Adipose tissue (tissue), 3 donors: ENCODE results near the gene EIF4ENIF1. TPM values are rescaled to one million over a fixed set of nuclear protein-coding genes. Genes with fewer than 3 reads are reported as not detected.
"Not testable (repeated sequence)": the region's sequence is repeated elsewhere in the genome, so short reads cannot be mapped to it uniquely, and the experiment has no call there.

Experiments
- H3K27ac ChIP-seq: one replicate; pipeline ENCODE4 v1.5.1; 2013; ENCODE audit warnings: low read depth, low read length
- WGBS, 3 donors: extraction: QIAGEN DNeasy Blood & Tissue Kit; methylation state at CpG; one replicate each; pipeline ENCODE4 v1.1.7; 2013; 5-methylcytosine and 5-hydroxymethylcytosine counted together
- polyA plus RNA-seq, 3 donors: library from polyadenylated mRNA; stranded (reverse); fragments of 200-250 nt; gene quantifications; one replicate each; pipeline ENCODE4 v1.2.3, GENCODE V29; 2013
- donor health status: healthy with polysubstance abuse.
- donor health status: Bipolar disorder and iron deficiency.
- donor health status: healthy.

Gene EIF4ENIF1
- polyA plus RNA-seq, 3 donors = 5.6 to 10.7 (median 8.3) TPM

DNA sequence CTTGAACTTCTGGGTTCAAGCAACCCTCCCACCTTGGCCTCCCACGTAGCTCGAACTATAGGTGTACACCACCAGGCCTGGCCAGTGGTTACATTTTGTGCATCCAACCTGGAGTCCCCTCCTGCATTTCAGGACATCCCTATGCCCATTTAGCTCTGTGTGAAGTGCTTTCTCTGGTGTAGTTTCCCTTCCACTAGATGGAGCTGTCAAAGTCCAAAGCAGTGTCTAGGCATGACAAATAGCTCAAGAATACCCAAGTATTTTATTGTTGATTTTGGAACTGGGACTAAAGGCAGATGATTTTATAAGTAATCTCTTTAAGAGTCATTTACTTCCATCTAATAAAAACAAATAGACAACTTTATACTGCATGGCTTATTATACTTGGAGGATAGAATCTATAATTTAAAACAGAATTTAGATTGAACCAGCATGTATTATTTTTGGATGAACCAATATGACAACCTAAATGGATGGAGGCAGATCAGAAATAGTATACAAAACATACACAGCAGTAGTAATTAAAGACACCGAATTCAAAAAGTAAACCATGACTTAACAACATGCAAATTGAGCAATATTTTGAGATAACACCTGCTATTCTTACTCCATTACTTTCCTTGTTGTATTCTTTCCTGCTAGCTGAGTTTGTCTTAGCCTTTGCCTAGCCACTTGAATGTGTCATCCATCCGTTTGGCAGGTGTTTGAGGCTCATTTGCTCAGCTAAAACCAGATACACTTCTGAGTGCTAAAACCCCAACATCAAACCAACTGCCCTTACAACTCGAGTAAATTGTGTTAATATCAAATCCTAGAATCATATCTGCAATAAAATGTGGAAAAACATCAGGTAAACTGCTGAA lies 37.7 kb downstream of the EIF4ENIF1 start:
- 83 to 88% (median 83%) methylated on average over 5 of the region's 5 CpGs for WGBS, 3 donors
- no peak overlapping the region for H3K27ac ChIP-seq

DNA sequence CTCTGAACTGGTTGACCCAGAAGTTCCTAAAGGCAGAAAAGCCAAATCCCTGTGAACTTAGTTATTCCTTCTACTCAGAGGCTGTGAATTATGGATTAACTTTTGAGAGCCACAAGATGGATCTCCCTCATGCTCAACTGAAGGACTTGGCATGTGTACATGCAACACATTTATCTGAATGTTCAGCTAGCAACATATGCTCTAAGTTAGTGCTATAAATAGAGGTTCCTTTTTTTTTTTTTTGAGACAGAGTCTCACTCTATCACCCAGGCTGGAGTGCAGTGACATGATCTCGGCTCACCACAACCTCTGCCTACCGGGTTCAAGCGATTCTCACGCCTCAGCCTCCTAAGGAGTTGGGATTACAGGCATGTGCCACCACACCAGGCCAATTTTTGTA lies 40.1 kb downstream of the EIF4ENIF1 start:
- 78 to 98% (median 83%) methylated on average over 4 of the region's 4 CpGs for WGBS, 3 donors
- H3K27ac ChIP-seq = no peak overlapping the region

DNA sequence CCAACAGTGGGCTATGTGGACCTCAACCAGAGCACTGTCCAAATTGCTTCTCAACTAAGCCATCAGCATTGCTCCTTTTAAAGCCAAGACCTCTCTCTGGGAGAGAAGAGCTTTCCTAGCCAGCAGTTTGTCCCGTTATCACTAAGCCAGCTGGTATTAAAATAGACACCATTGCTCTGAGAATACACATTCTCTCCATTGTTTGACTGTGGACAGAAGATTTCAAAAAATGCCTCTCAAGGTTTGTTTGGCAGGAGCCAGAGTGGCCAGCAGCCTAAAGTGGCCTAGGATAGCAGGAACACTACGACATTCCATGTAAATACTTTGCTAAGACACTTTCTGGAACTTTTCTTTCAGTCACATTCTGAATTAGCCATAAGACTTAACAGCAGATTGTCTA lies 41.3 kb downstream of the EIF4ENIF1 start:
- no peak overlapping the region for H3K27ac ChIP-seq
- WGBS, 3 donors = 85 to 91% (median 87%) methylated on average over 2 of the region's 2 CpGs

DNA sequence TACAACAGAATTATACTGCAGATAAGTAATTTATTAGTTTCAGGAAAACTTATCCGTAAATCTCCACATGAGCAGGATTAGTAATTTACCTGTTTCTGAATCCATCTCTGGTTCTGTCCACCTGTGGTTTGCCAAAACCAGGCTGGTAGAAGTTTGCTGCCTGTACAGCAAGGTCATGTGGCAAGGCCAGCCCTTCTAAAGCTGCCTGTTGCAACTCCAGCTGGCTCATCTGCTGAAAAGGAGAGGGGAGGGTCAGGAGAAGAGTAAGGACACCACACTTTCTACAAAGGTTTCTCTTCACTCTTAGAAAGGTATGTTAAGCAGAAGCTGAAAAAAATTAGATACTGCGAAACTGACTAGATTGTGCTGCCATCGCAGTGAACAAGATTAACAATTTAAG lies 42.3 kb downstream of the EIF4ENIF1 start:
- no peak overlapping the region for H3K27ac ChIP-seq
- WGBS, 3 donors = 92 to 95% (median 95%) methylated on average over 3 of the region's 3 CpGs

DNA sequence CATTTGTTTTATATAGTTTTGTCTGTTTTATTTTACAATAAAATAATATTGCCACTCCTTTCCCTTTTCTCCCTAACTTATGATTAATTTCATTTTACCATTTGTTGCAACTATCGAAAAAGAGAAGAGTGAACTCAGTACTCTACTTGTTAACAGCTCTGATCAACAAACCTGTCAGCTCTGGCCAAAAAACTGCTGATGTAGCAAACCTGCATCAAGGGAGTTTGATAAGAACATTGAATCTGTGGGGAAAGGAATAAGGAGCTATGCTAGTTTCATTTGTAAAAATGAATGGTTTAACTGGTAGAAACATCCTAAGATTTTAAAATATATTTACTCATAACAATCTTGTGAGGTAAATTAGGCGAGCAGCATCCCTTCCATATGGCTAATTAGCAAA lies 42.9 kb downstream of the EIF4ENIF1 start:
- H3K27ac ChIP-seq = no peak overlapping the region
- WGBS, 3 donors = 79 to 93% (median 90%) methylated on average over 2 of the region's 2 CpGs

DNA sequence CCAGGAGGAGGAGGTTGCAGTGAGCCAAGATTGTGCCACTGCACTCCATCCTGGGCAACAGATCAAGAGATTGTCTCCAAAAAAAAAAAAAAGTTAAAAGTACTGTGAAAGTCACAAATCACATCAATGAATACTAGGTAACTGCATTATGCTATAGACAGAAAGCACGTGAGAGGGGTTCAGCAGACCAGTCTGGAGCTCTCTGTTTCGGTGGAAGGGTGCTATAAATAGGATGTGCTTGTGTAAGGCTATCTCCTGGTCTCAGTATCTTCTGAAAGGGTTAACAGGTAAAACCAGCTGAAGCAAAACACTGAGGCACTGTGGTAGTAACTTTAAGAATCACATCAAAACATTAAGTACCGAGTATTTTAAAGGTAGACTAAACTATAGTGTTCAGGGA lies 43.4 kb downstream of the EIF4ENIF1 start:
- 85 to 87% (median 85%) methylated on average over 3 of the region's 3 CpGs for WGBS, 3 donors
- H3K27ac ChIP-seq = no peak overlapping the region

DNA sequence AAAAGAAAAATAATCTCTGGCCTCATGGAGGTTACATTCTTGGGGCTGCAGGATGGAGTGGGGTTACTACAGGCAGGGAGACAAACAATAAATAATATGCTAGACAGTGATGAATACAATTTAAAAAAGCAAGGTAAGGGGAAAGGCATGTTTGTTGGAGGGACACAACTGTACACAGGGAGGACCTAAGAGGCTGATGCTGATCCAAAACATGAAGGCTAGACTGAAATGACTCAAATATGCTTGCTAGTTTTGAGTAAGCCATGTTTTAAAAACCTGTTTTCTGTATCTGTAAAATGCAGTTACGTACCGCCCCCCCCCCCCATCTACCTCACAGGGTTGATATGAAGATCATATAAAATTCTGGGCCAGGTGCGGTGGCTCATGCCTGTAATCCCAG lies 44.0 kb downstream of the EIF4ENIF1 start:
- WGBS, 3 donors = 92 to 97% (median 96%) methylated on average over 3 of the region's 3 CpGs
- H3K27ac ChIP-seq = no peak overlapping the region

DNA sequence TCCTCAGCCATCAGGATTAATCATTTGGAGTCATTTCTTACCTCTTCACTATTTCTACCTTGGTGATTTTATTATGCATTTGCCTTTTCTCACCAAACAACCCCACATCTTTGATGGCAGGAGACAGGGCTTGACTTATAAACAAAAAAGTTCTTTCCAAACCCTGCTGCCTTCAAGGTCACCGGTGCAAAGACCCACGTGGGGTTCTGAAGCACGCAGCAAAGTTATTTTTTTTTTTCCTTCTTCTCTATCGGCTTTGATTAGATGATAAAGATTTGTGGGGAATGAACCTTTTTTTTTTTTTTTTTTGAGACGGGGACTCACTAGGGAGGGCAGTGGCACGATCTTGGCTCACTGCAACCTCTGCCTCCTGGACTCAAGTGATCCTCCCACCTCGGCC lies 46.1 kb downstream of the EIF4ENIF1 start:
- WGBS, 3 donors = 53 to 93% (median 92%) methylated on average over 7 of the region's 7 CpGs
- no peak overlapping the region for H3K27ac ChIP-seq

DNA sequence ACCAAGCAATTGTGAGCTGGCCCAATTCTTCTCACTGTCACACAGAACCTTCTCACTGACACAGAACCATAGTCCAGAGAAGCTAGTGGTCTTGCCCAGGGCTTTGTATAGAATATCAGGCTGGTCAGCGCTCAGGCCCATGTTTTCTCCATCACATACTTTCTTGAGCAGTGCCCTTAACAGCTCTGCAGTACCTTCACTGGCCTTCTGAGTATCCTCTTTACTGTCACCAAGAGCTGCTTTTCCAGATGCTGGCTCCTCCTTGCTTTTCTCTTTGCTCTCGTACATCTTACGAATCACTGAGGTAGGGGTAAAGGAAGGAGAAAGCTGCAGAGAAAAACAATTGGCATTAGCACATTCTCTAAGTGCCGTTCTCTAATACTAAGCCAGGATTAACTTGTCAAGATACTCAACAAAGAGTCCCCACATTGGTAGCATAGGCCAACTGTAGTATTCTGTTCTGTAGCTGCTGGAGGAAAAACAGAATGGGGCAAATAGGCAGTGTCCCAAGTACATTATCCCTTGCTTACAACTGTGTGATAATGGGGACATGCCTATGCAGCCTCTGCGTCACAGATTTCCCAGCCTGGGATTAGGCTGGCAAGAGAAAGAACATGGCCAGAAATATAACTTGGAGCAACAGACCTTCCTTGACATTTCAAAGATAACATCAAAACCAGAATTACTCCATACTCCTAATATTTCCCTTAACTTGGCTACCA lies 46.7 kb downstream of the EIF4ENIF1 start:
- WGBS, 3 donors = 90 to 96% (median 94%) methylated on average over 5 of the region's 5 CpGs
- H3K27ac ChIP-seq = no peak overlapping the region

DNA sequence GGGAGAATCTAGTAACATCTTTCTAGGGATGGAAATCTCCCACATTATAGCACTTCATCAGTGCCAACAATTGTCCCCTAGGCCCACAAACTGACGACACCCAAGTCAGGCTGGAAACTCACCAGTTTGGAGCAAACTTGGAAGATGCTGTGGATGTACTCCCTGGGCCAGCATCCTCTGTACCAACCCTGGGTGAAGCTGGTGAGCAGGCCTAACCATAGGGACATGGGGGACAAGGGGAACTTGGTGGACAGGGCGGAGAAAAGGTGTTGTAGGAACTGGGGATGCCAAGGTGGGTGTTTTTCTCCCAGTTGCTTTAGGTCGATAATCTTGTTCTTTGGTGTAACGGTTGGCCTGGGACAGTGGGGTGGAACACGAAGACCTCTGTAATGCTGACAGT lies 48.0 kb downstream of the EIF4ENIF1 start:
- no peak overlapping the region for H3K27ac ChIP-seq
- 90 to 92% (median 91%) methylated on average over 5 of the region's 5 CpGs for WGBS, 3 donors

DNA sequence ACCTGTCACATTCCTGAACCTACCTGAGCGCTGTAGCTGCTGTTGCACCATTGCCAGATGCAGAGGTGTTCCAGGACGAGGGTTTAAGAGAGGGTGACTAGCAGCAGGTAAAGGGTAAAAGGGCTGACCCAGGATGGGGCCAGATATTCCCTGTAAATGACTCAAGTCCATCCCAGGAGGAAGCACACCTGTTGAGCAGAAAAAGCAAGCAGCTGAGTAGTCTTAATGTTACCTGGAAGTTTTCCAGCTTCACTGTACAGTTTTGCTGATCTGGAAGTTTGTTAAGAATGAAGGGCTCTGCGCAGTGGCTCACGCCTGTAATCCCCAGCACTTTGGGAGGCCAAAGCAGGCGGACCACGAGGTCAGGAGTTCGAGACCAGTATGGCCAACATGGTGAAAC lies 49.0 kb downstream of the EIF4ENIF1 start:
- WGBS, 3 donors = 91 to 94% (median 93%) methylated on average over 7 of the region's 7 CpGs
- H3K27ac ChIP-seq = no peak overlapping the region

DNA sequence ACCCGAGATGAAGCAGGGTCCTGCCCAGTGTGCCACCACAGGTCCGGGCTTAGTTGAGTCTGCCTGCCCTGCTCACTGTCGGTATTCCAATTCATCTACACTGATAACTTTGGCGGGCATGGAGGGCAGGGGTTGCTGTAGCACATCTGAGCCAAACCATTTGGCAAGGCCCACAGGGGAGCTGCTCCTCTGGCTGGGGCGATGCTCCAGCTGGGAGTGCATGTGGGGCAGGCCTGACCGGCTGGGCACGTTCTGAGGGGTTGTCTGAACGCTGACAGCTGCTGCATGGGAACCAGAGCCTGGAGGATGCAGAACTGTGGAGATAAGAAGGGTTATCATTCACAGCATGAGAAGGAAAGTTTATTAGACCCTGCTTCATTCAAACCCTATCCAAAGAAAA lies 49.8 kb downstream of the EIF4ENIF1 start:
- WGBS, 3 donors = 49 to 68% (median 63%) methylated on average over 8 of the region's 8 CpGs
- H3K27ac ChIP-seq = no peak overlapping the region

DNA sequence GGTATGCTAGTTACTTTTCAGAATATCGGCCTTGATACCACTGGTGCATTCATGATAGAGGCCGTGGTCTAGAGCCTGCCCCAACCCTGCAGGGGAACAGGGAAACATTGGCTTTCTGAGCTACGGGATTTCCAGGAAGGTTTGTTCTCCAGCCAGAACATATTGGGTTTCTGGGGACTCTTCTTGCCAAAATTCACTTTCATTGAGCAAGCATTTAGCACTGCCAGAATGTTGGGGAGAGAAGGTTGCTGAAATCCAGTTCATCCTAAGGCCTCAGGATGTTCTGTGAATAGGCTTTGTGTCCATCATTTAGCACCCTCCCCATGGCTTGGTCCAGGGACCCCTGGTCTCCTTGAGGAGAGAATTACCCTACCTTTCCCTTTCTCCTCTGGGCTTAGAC lies 53.5 kb downstream of the EIF4ENIF1 start:
- H3K27ac ChIP-seq = no peak overlapping the region
- 70 to 88% (median 78%) methylated on average over 3 of the region's 3 CpGs for WGBS, 3 donors

DNA sequence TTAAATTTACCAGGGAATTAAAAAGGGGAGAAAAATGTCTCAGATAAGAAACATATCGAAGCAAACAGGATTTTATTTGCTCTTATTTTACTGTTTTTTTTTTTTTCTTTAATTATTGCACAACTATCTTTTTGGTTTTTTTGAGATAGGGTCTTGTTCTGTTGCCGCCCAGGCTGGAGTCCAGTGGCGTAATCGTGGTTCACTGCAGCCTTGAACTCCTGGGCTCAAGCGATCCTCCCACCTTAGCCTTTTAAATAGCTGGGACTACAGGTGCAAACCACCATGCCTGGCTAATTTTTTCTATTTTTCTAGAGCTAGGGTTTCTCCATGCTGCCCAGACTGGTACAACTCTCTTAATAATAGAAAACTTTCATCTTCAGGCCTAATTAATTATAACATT lies 57.7 kb downstream of the EIF4ENIF1 start:
- 85 to 91% (median 85%) methylated on average over 5 of the region's 5 CpGs for WGBS, 3 donors
- no peak overlapping the region for H3K27ac ChIP-seq

DNA sequence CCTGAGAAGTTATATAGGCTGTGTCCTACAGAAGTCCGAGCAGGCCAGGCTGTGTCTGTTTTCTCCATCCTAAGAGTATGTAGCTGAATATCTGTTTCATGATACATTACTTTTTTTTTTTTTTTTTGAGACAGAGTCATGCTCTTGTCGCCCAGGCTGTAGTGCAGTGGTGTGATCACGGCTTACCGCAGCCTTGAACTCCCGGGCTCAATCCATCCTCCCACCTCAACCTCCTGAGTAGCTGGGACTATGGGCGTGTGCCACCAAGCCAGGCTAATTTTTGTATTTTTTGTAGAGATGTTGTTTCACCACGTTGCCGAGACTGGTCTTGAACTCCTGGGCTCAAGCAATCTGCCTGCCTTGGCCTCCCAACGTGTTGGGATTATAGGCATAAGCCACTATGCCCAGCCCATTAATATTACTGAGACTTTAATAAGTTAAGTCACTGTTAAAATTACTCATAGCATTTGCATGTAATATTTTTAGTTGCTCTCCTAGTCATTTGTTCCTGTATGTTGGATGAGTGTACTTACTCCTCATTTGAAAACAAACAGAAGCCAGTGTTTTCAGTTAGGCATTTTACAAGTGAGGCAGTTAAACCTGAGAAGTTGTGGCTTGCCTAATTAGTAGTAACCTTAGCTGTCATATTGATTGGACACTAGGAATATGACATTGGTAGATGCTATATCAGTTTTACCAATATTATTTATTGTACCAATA lies 64.2 kb downstream of the EIF4ENIF1 start:
- 95 to 96% (median 96%) methylated on average over 9 of the region's 9 CpGs for WGBS, 3 donors
- no peak overlapping the region for H3K27ac ChIP-seq

DNA sequence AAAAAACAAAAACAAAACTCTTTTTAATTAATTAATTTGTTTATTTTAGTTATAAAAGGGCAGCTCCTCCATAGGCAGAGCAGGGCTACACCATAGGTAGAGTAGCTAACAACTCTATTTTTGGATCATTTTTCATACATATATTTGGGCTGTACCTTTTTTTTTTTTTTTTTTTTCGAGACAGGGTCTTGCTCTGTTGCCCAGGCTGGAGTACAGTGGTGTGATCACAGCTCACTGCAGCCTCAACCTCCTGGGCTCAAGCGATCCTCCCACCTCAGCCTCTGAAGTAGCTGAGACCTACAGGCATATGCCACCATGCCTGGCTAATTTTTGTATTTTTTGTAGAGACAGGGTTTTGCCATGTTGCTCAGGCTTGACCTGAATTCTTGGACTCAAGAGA lies 87.3 kb downstream of the EIF4ENIF1 start:
- WGBS, 3 donors = 82 to 98% (median 92%) methylated on average over 2 of the region's 2 CpGs
- H3K27ac ChIP-seq = not testable (repeated sequence)

DNA sequence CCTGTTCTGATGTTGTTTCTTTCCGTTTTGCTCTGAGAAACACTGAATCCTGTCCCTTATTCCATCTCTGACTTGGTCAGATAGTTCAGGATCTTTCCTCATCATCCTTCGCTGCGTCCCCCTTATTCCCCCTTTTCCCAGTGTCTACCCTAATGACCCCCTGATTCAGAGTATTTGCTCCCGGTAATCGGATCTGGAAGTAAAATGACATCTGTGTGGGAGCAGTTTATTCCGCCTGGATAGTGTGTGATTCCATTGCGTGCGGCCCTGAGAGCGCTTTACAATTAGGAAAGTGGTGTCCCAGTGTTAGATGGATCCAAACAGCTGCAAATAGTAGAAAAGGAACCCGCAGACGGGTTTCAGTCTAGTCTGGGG lies 89.6 kb downstream of the EIF4ENIF1 start:
- WGBS, 3 donors = 0 to 3% (median 2%) methylated on average over 11 of the region's 11 CpGs
- no peak overlapping the region for H3K27ac ChIP-seq

DNA sequence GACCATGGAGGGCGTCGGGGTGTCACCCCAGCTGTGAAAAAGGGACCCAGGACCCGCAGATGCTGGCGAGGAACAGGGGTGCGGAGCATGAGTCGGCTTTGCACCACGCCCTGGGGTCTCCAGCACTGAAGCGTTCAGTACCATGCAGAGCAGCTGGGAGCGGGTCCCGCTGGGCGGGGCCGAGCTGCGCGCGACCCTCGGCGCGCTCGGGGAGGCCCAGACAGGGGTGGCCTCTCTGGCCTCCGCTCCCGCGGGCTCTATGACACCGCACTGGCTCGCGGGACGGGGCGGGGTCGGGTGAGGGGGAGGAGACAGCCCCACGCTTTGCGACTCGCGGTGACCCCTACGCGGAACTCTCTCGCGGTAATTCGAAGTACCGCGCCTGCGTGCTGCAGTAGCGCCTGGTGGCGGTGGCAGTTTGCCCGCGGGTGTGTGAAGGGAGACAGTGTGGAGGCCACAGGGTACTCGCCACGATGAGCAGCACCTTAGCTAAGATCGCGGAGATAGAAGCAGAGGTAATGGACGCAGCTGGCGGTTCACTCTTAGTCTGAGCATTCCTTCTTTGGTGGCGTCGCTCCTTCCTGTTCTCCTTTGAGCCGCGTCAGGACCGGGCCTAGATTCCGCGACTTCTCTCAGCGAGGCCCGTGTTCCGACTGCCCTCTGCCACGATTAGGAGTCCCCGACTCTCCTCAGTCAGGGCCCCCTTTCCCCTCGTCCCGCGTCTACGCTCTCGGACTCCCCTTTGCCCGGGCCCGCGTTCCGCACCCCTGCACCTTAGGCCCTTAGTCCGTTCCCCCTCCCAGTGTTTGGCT lies 90.2 kb downstream of the EIF4ENIF1 start, which contains the start of gene DRG1:
DRG1 (plus strand) TSS at position 394 of the 812 bp plus-strand sequence; CDS start at position 474, 80 bp downstream.
- 0 to 1% (median 0%) methylated on average over 69 to 72 of the region's 72 CpGs for WGBS, 3 donors
- no peak within 1 kb of the TSS for H3K27ac ChIP-seq
